ENCODE results near the gene NGDN.

- TF ChIP-seq REST (IDR thresholded peaks at IDR 0.05; ENCODE audit: insufficient replicate concordance, low read depth) = no peak
- no peak for TF ChIP-seq CTCF (IDR thresholded peaks at IDR 0.05; ENCODE audit: insufficient read depth, low read length)
- no peak for TF ChIP-seq POLR2AphosphoS5 (IDR thresholded peaks at IDR 0.05; ENCODE audit: low read depth)
These were observed 33.0 kb upstream of the NGDN start for GRCh38 chr14:23436327-23437132.

All from HL-60 (cell line).